ENCODE data around the gene USP26.

- TF ChIP-seq CTCF (IDR thresholded peaks at IDR 0.05) (no peak), POLR2A (IDR thresholded peaks at IDR 0.05) (no peak)
These were observed 2.7 kb downstream of the USP26 start for GRCh38 chrX:133094098-133094731.
